Heart left ventricle (tissue), 16 donors: ENCODE data around the gene CYB561D1. TPM values are rescaled to one million over a fixed set of nuclear protein-coding genes. Genes with fewer than 3 reads are reported as not detected.

Source experiments
- ATAC-seq, 4 donors: fragments of 200-7000 bp; cut with Tn5 transposase; one replicate each; pipeline ENCODE4 v1.9.1; 2020 to 2022; ENCODE audit warnings: moderate library complexity in 4 of 4, mild to moderate bottlenecking in 3 of 4, moderate number of reproducible peaks in 1 of 4
- DNase-seq, 5 donors: peaks; one replicate each; pipeline ENCODE4 v3.0.0-alpha.2; 2020
- H3K27ac ChIP-seq, 12 donors: fragments of 200-600 bp; sonication (generic) in 4 of 12; one replicate each; pipeline versions ENCODE4 v1.5.0 to v1.8.0; 2016 to 2022; ENCODE audit warnings: mild to moderate bottlenecking in 2 of 12
- H3K27me3 ChIP-seq, 9 donors: fragments of 200-600 bp; sonication (generic) in 2 of 9; one replicate each; pipeline versions ENCODE4 v1.5.1 to v1.8.0; 2016 to 2022; ENCODE audit warnings: mild to moderate bottlenecking in 3 of 9
- H3K36me3 ChIP-seq, 9 donors: fragments of 200-600 bp; sonication (generic) in 2 of 9; one replicate each; pipeline versions ENCODE4 v1.5.0 to v1.8.0; 2018 to 2022; ENCODE audit warnings: mild to moderate bottlenecking in 2 of 9
- H3K4me1 ChIP-seq, 12 donors: fragments of 200-600 bp; sonication (generic) in 4 of 12; one replicate each; pipeline versions ENCODE4 v1.5.0 to v1.8.0; 2016 to 2022; ENCODE audit warnings: mild to moderate bottlenecking in 3 of 12
- H3K4me3 ChIP-seq, 12 donors: fragments of 200-600 bp; sonication (generic) in 4 of 12; one replicate each; pipeline versions ENCODE4 v1.5.0 to v1.8.0; 2017 to 2022; ENCODE audit warnings: mild to moderate bottlenecking in 9 of 12, moderate library complexity in 4 of 12
- H3K9me3 ChIP-seq, 12 donors: fragments of 200-600 bp; sonication (generic) in 4 of 12; one replicate each; pipeline versions ENCODE4 v1.5.0 to v1.8.0; 2016 to 2022; ENCODE audit warnings: mild to moderate bottlenecking in 1 of 12
- POLR2A ChIP-seq, 2 donors: fragments of 450-650 bp; IDR thresholded peaks; one replicate each; pipeline ENCODE4 v1.6.1; 2017; ENCODE audit warnings: antibody characterized with exemption in 2 of 2, mild to moderate bottlenecking in 2 of 2, moderate library complexity in 2 of 2
- WGBS, 4 donors: extraction: QIAGEN DNeasy Blood & Tissue Kit in 2 of 4; methylation state at CpG; one replicate each; pipeline versions ENCODE4 v1.1.5 to v1.1.7; 2013 to 2018; 5-methylcytosine and 5-hydroxymethylcytosine counted together
- intact Hi-C, 10 donors: fragments of 100-400 bp; cut with DNase I; formaldehyde crosslinking; loops; one replicate each; pipeline versions ENCODE4 v1.11.1 to v1.14.2; 2022
- polyA plus RNA-seq, 2 donors: library from polyadenylated mRNA; stranded (reverse); fragments of 200-250 nt; gene quantifications; one replicate each; pipeline ENCODE4 v1.2.3, GENCODE V29; 2013
- total RNA-seq, 9 donors: library from RNA; depleted of rRNA in 2 of 9; stranded (reverse); fragments of >200 nt in 2 of 9; fragmentation: NEBNext Ultra II Directional in 3 of 9; extraction: Animal tissue kit (Norgen Biotek cat#: 25700) in 3 of 9; gene quantifications; one replicate each; pipeline versions ENCODE4 v1.1.0 to v1.2.4, GENCODE V29; 2016 to 2023
- TF ChIP-seq, protein P1 (sequence below), 12 donors: fragments of 200-600 bp; sonication (generic) in 4 of 12; IDR thresholded peaks; one replicate each; pipeline versions ENCODE4 v1.5.0 to v1.8.0; 2018 to 2022; ENCODE audit warnings: antibody characterized with exemption in 12 of 12, mild to moderate bottlenecking in 5 of 12
- donor health status: ischemic (EF 13 %, LVEDD 7.1; RV severe dilation, severe dysfunction).
- donor health status: healthy with polysubstance abuse.
- donor health status: DM: no; HTN: yes; CAD: no.
- donor health status: DM: no; HTN: no; CAD: no.
- donor health status: ischemic (EF 25% LVEDD 6.9; RV normal size, moderate dysfunction).
- donor health status: ischemic (EF 25% LVEDD 5.7; RV mildly dilated, moderate dysfunction).
- donor health status: healthy.
- donor health status: DM: yes; HTN: yes; CAD: no.
- donor health status: ischemic (EF 35%, LVEDD 5.7; RV mildly dilated, moderate dysfunction).
- donor health status: nonischemic (EF 11% LVEDD 7.7; RV severe dilation, severe dysfunction).
- donor health status: DM: yes; HTN: yes; CAD: no.
- donor health status: PGD.
- donor health status: ischemic (EF 29% LVEDD 5.4; RV normal size, mild dysfunction).
- donor health status: nonischemic (EF 23%, LVEDD 6.1; RV moderate dilation, normal function).

The CYB561D1 gene
- total and polyA plus RNA-seq, 11 donors = 2.1 to 8.4 (median 5.1) TPM

DNA sequence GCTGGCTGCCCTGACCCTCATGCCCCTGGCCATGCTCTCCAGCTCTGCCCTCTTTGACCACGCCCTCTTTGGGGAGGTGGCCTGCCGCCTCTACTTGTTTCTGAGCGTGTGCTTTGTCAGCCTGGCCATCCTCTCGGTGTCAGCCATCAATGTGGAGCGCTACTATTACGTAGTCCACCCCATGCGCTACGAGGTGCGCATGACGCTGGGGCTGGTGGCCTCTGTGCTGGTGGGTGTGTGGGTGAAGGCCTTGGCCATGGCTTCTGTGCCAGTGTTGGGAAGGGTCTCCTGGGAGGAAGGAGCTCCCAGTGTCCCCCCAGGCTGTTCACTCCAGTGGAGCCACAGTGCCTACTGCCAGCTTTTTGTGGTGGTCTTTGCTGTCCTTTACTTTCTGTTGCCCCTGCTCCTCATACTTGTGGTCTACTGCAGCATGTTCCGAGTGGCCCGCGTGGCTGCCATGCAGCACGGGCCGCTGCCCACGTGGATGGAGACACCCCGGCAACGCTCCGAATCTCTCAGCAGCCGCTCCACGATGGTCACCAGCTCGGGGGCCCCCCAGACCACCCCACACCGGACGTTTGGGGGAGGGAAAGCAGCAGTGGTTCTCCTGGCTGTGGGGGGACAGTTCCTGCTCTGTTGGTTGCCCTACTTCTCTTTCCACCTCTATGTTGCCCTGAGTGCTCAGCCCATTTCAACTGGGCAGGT is 49.5 kb downstream of the CYB561D1 start:
- H3K27ac ChIP-seq = no peak overlapping the region
- intact Hi-C loops = loop anchor here in 4 of 10 donors (10.0 kb wide), 1 partner anchor 441 kb away; the partner anchor contains the start of gene AHCYL1 (in 4 of the 4)
- no peak overlapping the region for H3K4me3 ChIP-seq
- TF ChIP-seq, protein P1, sequence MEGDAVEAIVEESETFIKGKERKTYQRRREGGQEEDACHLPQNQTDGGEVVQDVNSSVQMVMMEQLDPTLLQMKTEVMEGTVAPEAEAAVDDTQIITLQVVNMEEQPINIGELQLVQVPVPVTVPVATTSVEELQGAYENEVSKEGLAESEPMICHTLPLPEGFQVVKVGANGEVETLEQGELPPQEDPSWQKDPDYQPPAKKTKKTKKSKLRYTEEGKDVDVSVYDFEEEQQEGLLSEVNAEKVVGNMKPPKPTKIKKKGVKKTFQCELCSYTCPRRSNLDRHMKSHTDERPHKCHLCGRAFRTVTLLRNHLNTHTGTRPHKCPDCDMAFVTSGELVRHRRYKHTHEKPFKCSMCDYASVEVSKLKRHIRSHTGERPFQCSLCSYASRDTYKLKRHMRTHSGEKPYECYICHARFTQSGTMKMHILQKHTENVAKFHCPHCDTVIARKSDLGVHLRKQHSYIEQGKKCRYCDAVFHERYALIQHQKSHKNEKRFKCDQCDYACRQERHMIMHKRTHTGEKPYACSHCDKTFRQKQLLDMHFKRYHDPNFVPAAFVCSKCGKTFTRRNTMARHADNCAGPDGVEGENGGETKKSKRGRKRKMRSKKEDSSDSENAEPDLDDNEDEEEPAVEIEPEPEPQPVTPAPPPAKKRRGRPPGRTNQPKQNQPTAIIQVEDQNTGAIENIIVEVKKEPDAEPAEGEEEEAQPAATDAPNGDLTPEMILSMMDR (IDR thresholded peaks at IDR 0.05) = no peak
- TF ChIP-seq POLR2A (IDR thresholded peaks at IDR 0.05) = no peak
- H3K9me3 ChIP-seq = no peaks in the 10 kb centered on the region
- ATAC-seq (no peak), DNase-seq (no peak)
- WGBS, 4 donors = 84 to 90% (median 88%) methylated on average over 21 to 24 of the region's 24 CpGs
- no peaks in the 10 kb centered on the region for H3K36me3 ChIP-seq
- peaks cover 0 to 20% (median 12%) of the 10 kb centered on the region in 12 donors for H3K4me1 ChIP-seq
- H3K27me3 ChIP-seq = no peaks in the 10 kb centered on the region

DNA sequence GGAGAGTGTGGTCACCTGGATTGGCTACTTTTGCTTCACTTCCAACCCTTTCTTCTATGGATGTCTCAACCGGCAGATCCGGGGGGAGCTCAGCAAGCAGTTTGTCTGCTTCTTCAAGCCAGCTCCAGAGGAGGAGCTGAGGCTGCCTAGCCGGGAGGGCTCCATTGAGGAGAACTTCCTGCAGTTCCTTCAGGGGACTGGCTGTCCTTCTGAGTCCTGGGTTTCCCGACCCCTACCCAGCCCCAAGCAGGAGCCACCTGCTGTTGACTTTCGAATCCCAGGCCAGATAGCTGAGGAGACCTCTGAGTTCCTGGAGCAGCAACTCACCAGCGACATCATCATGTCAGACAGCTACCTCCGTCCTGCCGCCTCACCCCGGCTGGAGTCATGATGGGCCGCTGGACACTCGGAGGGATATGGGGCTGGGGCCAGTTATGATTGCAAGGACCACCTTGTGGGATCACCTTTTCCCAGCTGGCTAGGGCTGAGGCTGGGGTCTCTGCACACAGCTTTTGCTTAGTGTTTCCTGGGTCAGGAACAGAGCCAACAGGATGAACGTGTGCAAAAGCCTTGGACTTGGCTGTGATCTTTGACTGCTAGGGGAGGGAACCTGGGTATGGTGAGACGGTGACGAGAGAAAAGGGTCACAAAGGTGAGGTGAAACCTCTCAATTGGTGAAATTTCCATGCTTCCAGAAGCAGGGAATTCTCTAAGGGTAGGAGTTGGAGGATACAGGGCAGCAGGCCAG is 50.3 kb downstream of the CYB561D1 start:
- DNase-seq (no peak), ATAC-seq (no peak)
- Histone ChIP-seq H3K36me3 (no peaks in the 10 kb centered on the region), H3K27ac (no peak overlapping the region), H3K9me3 (no peaks in the 10 kb centered on the region), H3K4me3 (no peak overlapping the region), H3K4me1 (peaks cover 0 to 20% (median 12%) of the 10 kb centered on the region in 12 donors), H3K27me3 (no peaks in the 10 kb centered on the region)
- TF ChIP-seq, protein P1 (IDR thresholded peaks at IDR 0.05) = no peak
- no peak for TF ChIP-seq POLR2A (IDR thresholded peaks at IDR 0.05)
- WGBS, 4 donors = 63 to 66% (median 65%) methylated on average over 14 of the region's 14 CpGs
- intact Hi-C loops = loop anchor here in 5 of 10 donors (2.0 to 10.0 kb wide), 3 partner anchors 85 to 441 kb away; partner anchors contain the start of gene AHCYL1 (in 4 of the 5)

DNA sequence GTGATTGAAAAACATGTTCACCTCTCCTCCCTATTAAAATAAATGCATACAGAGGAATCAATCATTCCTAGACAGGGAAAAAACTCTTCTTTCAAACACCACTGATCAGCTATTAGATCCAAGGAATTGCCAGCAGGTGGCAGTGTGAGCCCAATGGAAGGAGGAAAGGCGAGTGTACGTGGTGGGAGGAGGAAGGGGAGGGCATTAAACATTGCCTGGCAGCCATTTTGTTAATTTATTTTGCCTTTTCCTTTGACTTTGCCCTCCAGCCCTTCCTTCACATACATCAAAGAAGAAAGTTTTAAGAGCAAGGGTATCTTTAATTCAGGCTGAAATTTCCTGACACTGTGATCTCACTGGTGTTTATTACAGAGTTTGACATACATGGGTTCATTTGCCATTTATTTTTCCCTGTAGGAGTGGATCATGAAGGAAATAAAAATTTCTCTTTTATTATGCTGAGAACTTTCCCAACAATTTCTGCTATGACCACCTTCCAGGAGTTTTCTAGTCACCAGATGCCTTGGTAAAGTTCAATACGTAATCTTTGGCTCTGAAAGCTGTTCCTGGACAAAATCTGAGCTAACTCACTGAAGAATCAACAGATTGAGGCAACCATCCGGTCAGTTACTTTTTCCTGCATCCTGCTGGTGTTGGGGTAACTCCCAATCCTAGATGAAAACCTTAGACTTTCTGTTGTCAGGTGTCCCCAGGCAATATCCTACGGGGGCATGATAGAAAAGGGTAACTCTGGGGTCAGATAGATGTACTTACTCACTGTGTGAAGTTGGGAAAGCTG is 52.6 kb downstream of the CYB561D1 start:
- H3K4me3 ChIP-seq = peak overlapping the region in 9 of 12 donors; percentile 21 to 97 (median 90)
- intact Hi-C loops = loop anchor here (1.0 to 10.0 kb wide), 14 partner anchors 74 to 461 kb away; partner anchors contain the start of gene AHCYL1 (in 8 of the 10)
- no peaks in the 10 kb centered on the region for H3K9me3 ChIP-seq
- peaks cover 0 to 43% (median 29%) of the 10 kb centered on the region in 12 donors for H3K4me1 ChIP-seq
- DNase-seq (peak; percentile 85 to 92 (median 89)), ATAC-seq (peak; percentile 45 to 65 (median 63))
- peaks cover 0 to 5% (median 0%) of the 10 kb centered on the region in 9 donors for H3K36me3 ChIP-seq
- 36 to 42% (median 41%) methylated on average over 5 of the region's 5 CpGs for WGBS, 4 donors
- H3K27me3 ChIP-seq = no peaks in the 10 kb centered on the region
- H3K27ac ChIP-seq = peak overlapping the region in 11 of 12 donors; percentile 57 to 99 (median 94)
- TF ChIP-seq POLR2A (IDR thresholded peaks at IDR 0.05) = peak in 1 of 2 donors; percentile 14
- TF ChIP-seq, protein P1 (IDR thresholded peaks at IDR 0.05) = peak; percentile 82 to 92 (median 88)
